Neuron (in vitro differentiated cells): ENCODE measurements around the gene PML.

Experiments
- H2AFZ ChIP-seq: one replicate; pipeline ENCODE4 v1.6.1; 2013; ENCODE audit warnings: low read depth, mild to moderate bottlenecking, inconsistent platforms, low read length, moderate library complexity
- H3K27me3 ChIP-seq: one replicate; pipeline ENCODE4 v1.6.1; 2013; ENCODE audit warnings: low read length; ENCODE audit not compliant: insufficient read depth
- H3K36me3 ChIP-seq: one replicate; pipeline ENCODE4 v1.6.1; 2013; ENCODE audit warnings: low read length; ENCODE audit not compliant: insufficient read depth
- H3K4me1 ChIP-seq: one replicate; pipeline ENCODE4 v1.6.1; 2013; ENCODE audit warnings: low read length; ENCODE audit not compliant: insufficient read depth
- H3K4me3 ChIP-seq: 2 replicates; pipeline ENCODE4 v1.5.1; 2013; ENCODE audit warnings: mild to moderate bottlenecking, low read length, moderate library complexity
- H3K9me3 ChIP-seq: one replicate; pipeline ENCODE4 v1.6.1; 2013; ENCODE audit warnings: low read length

Gene PML

GRCh38 chr15:74036271-74037170 is 42.0 kb downstream of the PML start:
- Histone ChIP-seq H2AFZ (no peak overlapping the region), H3K9me3 (no peaks in the 10 kb centered on the region), H3K27me3 (no peaks in the 10 kb centered on the region), H3K36me3 (peaks cover 18% of the 10 kb centered on the region), H3K4me1 (peaks cover 3% of the 10 kb centered on the region), H3K4me3 (no peak overlapping the region)

DNA sequence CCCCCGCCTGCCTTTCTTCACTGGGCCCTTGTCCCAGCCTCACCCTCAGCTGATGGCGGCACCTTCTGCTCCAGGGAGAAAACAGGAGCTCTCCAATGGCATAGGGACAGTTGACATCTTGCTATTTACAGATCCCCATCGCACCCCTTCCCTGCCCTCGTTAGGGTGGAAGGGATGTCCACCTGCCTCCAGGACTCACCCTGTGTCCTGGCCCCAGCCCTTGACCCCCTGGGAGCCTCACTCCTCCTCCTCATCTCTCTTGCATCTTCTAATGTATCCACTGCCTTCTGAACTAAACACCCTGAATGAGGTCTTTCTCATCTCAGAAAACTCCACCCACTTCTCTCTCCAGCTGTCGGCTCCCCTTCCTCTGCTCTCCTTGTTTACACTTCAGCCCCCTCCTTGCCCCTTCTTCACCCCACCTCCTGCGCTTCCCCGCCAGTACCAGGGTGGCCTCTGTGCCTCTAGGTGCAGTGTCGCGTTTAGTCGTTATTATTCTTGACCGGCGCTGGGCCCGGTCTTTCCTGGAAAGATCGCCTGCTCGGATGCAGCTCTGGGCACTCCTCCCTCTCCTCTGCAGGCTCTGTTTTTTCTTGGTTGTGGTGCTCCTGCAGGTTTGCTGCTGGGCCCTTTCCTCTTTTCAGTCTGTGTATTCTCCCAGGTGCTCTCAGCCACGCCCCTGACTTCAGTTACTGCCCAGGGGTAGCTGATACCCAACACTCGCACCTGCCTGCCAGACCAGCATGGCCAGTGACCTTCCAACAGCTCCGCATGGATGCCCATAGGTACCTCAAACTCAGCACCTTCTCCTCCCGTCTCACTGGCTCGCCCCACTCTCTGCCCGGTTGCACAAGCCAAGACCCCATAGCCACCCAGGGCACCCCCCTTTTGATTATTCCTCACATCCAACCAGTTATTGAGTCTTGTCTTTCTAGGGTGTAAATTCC is 42.9 kb downstream of the PML start:
- Histone ChIP-seq H3K27me3 (no peaks in the 10 kb centered on the region), H3K4me1 (peaks cover 3% of the 10 kb centered on the region), H3K4me3 (no peak overlapping the region), H3K9me3 (no peaks in the 10 kb centered on the region), H2AFZ (no peak overlapping the region), H3K36me3 (peaks cover 18% of the 10 kb centered on the region)

GRCh38 chr15:74038707-74039655 is 44.5 kb downstream of the PML start:
- Histone ChIP-seq H3K4me3 (no peak overlapping the region), H3K36me3 (peaks cover 14% of the 10 kb centered on the region), H3K4me1 (peaks cover 3% of the 10 kb centered on the region), H2AFZ (no peak overlapping the region), H3K27me3 (no peaks in the 10 kb centered on the region), H3K9me3 (no peaks in the 10 kb centered on the region)

- Histone ChIP-seq H3K9me3 (no peaks in the 10 kb centered on the region), H3K4me1 (peaks cover 3% of the 10 kb centered on the region), H3K36me3 (peaks cover 8% of the 10 kb centered on the region), H3K4me3 (no peak overlapping the region), H3K27me3 (no peaks in the 10 kb centered on the region), H2AFZ (no peak overlapping the region)
Measured at GRCh38 chr15:74039656-74040010, 45.1 kb downstream of the PML start.

GRCh38 chr15:74040109-74040850 is 45.8 kb downstream of the PML start:
- Histone ChIP-seq H3K4me1 (peaks cover 3% of the 10 kb centered on the region), H3K27me3 (no peaks in the 10 kb centered on the region), H3K9me3 (no peaks in the 10 kb centered on the region), H3K4me3 (no peak overlapping the region), H2AFZ (no peak overlapping the region), H3K36me3 (peaks cover 2% of the 10 kb centered on the region)

DNA sequence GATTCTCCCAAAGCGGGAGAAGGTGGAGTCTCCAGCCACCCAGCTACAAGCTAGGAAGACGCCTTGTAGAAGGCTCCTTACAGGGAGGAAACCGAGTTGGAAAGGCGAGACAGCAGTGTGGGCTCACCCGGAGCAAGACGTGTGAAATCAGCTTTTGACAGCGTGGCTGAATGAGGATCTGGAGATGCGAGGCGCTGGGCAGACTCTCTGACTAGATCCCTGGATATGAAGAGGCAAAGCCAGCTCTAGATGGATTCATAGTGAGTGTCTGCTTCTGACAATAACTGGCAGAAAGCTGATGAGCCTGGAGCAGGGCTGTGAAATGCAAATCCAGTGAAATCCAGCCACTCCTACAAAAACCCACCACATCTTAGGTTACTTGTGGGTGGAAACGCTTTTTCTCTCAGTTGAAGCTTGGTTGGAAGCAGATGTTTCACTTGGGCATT is 46.8 kb downstream of the PML start:
- no peaks in the 10 kb centered on the region for H3K9me3 ChIP-seq
- no peaks in the 10 kb centered on the region for H3K27me3 ChIP-seq
- no peak overlapping the region for H2AFZ ChIP-seq
- H3K4me1 ChIP-seq, result peaks cover 3% of the 10 kb centered on the region
- H3K36me3 ChIP-seq, result no peaks in the 10 kb centered on the region
- H3K4me3 ChIP-seq, result no peak overlapping the region

DNA sequence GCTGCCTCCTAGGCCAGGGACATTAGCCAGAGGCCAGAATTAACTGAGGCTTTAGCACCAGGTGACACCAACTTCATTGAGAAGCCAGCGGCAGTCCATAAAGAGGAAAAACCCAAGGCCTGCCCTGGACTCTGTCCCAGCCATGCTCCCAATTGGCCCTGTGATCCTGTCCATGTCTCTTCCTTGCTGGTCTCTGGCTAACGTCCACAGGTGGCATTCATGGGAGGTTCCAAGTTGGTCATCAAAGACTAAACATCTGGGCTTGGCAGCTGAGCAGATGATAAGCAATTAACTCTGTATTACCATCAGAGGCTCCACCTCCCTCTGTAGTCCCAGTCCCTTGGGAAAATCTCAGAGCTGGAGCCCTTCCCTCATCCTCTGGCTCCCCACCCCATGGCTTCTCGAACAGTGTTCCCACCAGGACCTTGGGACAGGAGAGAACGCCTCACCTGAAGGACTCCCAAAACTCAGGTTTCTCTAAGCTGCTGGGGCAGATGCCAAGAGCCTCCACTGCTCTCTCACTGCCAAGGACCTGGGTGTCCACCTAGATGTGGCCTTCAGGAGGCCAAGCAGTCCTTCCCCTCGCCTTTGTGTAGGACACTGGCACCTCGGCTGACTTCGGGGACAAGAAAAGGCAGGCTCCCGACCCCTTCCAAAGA is 47.4 kb downstream of the PML start:
- no peak overlapping the region for H2AFZ ChIP-seq

DNA sequence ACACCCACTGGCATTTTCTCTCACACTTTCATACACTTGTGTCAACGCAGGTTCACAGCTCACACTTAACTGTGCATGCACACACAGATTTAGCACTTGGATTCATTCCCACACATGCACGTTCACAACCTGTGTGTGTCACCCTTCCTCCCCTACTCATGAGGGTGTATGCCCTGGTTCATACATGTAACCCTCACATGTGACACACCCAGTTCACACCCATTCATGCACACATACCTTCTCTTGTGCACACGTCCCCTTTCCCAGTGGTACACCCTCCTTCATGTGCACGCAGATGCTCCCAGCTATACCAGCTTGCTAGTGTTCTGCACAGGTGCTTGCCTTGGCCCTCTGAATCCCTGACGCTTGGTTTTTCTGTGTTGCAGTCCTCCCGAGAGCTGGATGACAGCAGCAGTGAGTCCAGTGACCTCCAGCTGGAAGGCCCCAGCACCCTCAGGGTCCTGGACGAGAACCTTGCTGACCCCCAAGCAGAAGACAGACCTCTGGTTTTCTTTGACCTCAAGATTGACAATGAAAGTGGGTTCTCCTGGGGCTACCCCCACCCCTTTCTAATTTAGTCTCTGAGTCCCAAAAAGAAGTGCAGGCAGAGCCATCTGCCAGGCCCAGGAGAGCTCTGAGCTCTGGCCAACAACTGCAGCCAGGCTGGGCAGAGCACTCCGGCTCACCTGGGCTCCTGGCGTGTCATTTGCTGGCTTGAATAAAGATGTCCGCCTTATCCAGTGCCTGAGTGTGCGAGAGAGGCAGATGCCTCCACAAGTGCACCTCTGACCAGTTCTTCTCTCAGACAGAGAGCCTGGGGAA is 48.3 kb downstream of the PML start:
- Histone ChIP-seq H3K9me3 (no peaks in the 10 kb centered on the region), H2AFZ (no peak overlapping the region), H3K27me3 (no peaks in the 10 kb centered on the region), H3K36me3 (no peaks in the 10 kb centered on the region), H3K4me3 (no peak overlapping the region), H3K4me1 (no peaks in the 10 kb centered on the region)

More for the DNA sequence above, 47.4 kb downstream of the PML start:
- H3K36me3 ChIP-seq, result no peaks in the 10 kb centered on the region
- H3K4me3 ChIP-seq, result no peak overlapping the region
- no peaks in the 10 kb centered on the region for H3K27me3 ChIP-seq
- peaks cover 3% of the 10 kb centered on the region for H3K4me1 ChIP-seq
- H3K9me3 ChIP-seq, result no peaks in the 10 kb centered on the region

GRCh38 chr15:74043425-74044266 is 49.1 kb downstream of the PML start:
- Histone ChIP-seq H3K36me3 (no peaks in the 10 kb centered on the region), H3K9me3 (no peaks in the 10 kb centered on the region), H3K27me3 (no peaks in the 10 kb centered on the region), H2AFZ (no peak overlapping the region), H3K4me3 (no peak overlapping the region), H3K4me1 (no peaks in the 10 kb centered on the region)

DNA sequence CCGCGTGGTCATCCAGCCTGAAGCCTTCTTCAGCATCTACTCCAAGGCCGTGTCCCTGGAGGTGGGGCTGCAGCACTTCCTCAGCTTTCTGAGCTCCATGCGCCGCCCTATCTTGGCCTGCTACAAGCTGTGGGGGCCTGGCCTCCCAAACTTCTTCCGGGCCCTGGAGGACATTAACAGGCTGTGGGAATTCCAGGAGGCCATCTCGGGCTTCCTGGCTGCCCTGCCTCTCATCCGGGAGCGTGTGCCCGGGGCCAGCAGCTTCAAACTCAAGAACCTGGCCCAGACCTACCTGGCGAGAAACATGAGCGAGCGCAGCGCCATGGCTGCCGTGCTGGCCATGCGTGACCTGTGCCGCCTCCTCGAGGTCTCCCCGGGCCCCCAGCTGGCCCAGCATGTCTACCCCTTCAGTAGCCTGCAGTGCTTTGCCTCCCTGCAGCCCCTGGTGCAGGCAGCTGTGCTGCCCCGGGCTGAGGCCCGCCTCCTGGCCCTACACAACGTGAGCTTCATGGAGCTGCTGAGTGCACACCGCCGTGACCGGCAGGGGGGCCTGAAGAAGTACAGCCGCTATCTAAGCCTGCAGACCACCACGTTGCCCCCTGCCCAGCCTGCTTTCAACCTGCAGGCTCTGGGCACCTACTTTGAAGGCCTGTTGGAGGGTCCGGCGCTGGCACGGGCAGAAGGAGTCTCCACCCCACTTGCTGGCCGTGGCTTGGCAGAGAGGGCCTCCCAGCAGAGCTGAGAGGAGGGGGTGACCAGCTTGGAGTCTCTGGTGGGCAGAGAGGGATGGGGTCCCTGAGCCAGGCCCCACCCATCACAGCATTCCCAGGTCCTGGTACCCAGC is 50.0 kb downstream of the PML start:
- no peaks in the 10 kb centered on the region for H3K27me3 ChIP-seq
- H3K9me3 ChIP-seq, result no peaks in the 10 kb centered on the region
- no peak overlapping the region for H2AFZ ChIP-seq
- H3K4me3 ChIP-seq, result no peak overlapping the region
- H3K36me3 ChIP-seq, result no peaks in the 10 kb centered on the region
- H3K4me1 ChIP-seq, result no peaks in the 10 kb centered on the region
